Liver (tissue), 9 donors: ENCODE results near the gene CWH43. TPM values are rescaled to one million over a fixed set of nuclear protein-coding genes. Genes with fewer than 3 reads are reported as not detected.

ENCODE experiments used
- DNase-seq: peaks from one replicate; pipeline ENCODE4 v3.0.0-alpha.2; 2017; ENCODE audit warnings: low spot score
- H3K27ac ChIP-seq, 2 donors: one replicate each; pipeline ENCODE4 v1.7.0; 2013; ENCODE audit warnings: inconsistent platforms in 2 of 2, low read length in 2 of 2, control low read depth in 1 of 2, low read depth in 1 of 2, mild to moderate bottlenecking in 1 of 2
- H3K27me3 ChIP-seq, 4 donors: one replicate each; pipeline versions ENCODE4 v1.6.1 to v1.7.0; 2013; ENCODE audit warnings: low read length in 3 of 4, inconsistent platforms in 1 of 4, mild to moderate bottlenecking in 1 of 4, moderate library complexity in 1 of 4; ENCODE audit not compliant: control insufficient read depth in 4 of 4, insufficient read depth in 4 of 4
- H3K36me3 ChIP-seq, 4 donors: one replicate each; pipeline versions ENCODE4 v1.6.1 to v1.7.0; 2013; ENCODE audit warnings: low read length in 3 of 4, mild to moderate bottlenecking in 3 of 4, low read depth in 1 of 4, moderate library complexity in 1 of 4; ENCODE audit not compliant: control insufficient read depth in 4 of 4, insufficient read depth in 3 of 4
- H3K4me1 ChIP-seq, 4 donors: one replicate each; pipeline versions ENCODE4 v1.6.1 to v1.7.0; 2013; ENCODE audit warnings: low read length in 3 of 4, mild to moderate bottlenecking in 3 of 4, moderate library complexity in 1 of 4; ENCODE audit not compliant: control insufficient read depth in 4 of 4, insufficient read depth in 4 of 4
- H3K4me3 ChIP-seq, 3 donors: one replicate each; pipeline versions ENCODE4 v1.6.1 to v1.7.0; 2013; ENCODE audit warnings: low read length in 3 of 3, control low read depth in 1 of 3, low read depth in 1 of 3, mild to moderate bottlenecking in 1 of 3
- H3K9ac ChIP-seq, 2 donors: one replicate each; pipeline ENCODE4 v1.7.0; 2013; ENCODE audit warnings: low read length in 2 of 2, mild to moderate bottlenecking in 2 of 2, moderate library complexity in 2 of 2, control low read depth in 1 of 2, low read depth in 1 of 2
- H3K9me3 ChIP-seq, 4 donors: one replicate each; pipeline versions ENCODE4 v1.6.1 to v1.7.0; 2013; ENCODE audit warnings: low read length in 3 of 4; ENCODE audit not compliant: control insufficient read depth in 4 of 4
- ATF3 ChIP-seq: IDR thresholded peaks from 2 replicates; pipeline ENCODE4 v1.6.1; 2016; ENCODE audit warnings: antibody characterized with exemption
- EGR1 ChIP-seq, 2 donors: IDR thresholded peaks; 2 replicates each; pipeline ENCODE4 v1.6.1; 2016 to 2018; ENCODE audit warnings: antibody characterized with exemption in 2 of 2, low read depth in 2 of 2
- FOXA1 ChIP-seq: IDR thresholded peaks from 2 replicates; pipeline ENCODE4 v1.6.1; 2016; ENCODE audit warnings: antibody characterized with exemption
- GABPA ChIP-seq, 2 donors: IDR thresholded peaks in 1 of 2; conservative IDR thresholded peaks in 1 of 2; 2 replicates each; pipeline ENCODE4 v1.6.1; 2016; ENCODE audit warnings: antibody characterized with exemption in 2 of 2, mild to moderate bottlenecking in 1 of 2, moderate library complexity in 1 of 2
- HNF4A ChIP-seq, 2 donors: conservative IDR thresholded peaks; 2 replicates each; pipeline ENCODE4 v1.6.1; 2016; ENCODE audit warnings: antibody characterized with exemption in 2 of 2, mild to moderate bottlenecking in 2 of 2
- HNF4G ChIP-seq: IDR thresholded peaks from 2 replicates; pipeline ENCODE4 v1.6.1; 2016; ENCODE audit warnings: antibody characterized with exemption
- JUND ChIP-seq, 2 donors: IDR thresholded peaks; 2 replicates each; pipeline ENCODE4 v1.6.1; 2016; ENCODE audit warnings: antibody characterized with exemption in 2 of 2
- MAX ChIP-seq: IDR thresholded peaks from 2 replicates; pipeline ENCODE4 v1.6.1; 2016; ENCODE audit warnings: antibody characterized with exemption
- NR2F2 ChIP-seq: IDR thresholded peaks from 2 replicates; pipeline ENCODE4 v1.6.1; 2016; ENCODE audit warnings: antibody characterized with exemption
- RAD21 ChIP-seq, 2 donors: IDR thresholded peaks; 2 replicates each; pipeline ENCODE4 v1.6.1; 2016; ENCODE audit warnings: antibody characterized with exemption in 2 of 2, mild to moderate bottlenecking in 2 of 2
- RXRA ChIP-seq, 2 donors: IDR thresholded peaks; 2 replicates each; pipeline ENCODE4 v1.6.1; 2017 to 2018; ENCODE audit warnings: antibody characterized with exemption in 2 of 2, mild to moderate bottlenecking in 1 of 2
- SP1 ChIP-seq: IDR thresholded peaks from 2 replicates; pipeline ENCODE4 v1.6.1; 2018; ENCODE audit warnings: antibody characterized with exemption, mild to moderate bottlenecking
- TAF1 ChIP-seq: conservative IDR thresholded peaks from 2 replicates; pipeline ENCODE4 v1.6.1; 2016; ENCODE audit warnings: antibody characterized with exemption, mild to moderate bottlenecking
- YY1 ChIP-seq: IDR thresholded peaks from 2 replicates; pipeline ENCODE4 v1.6.1; 2016; ENCODE audit warnings: antibody characterized with exemption, mild to moderate bottlenecking
- WGBS: extraction: QIAGEN DNeasy Blood & Tissue Kit; methylation state at CpG from one replicate; pipeline ENCODE4 v1.1.7; 2013; 5-methylcytosine and 5-hydroxymethylcytosine counted together
- polyA plus RNA-seq, 2 donors: library from polyadenylated mRNA; stranded (reverse) in 1 of 2; unstranded in 1 of 2; fragments of 200-250 nt in 1 of 2; fragments of >200 nt in 1 of 2; fragmentation: Nextera tagmentation in 1 of 2; extraction: Ambion mirVana in 1 of 2; gene quantifications; one replicate each; pipeline versions ENCODE4 v1.2.1 to v1.2.3, GENCODE V29; 2013 to 2015
- total RNA-seq, 2 donors: library from RNA; depleted of rRNA; stranded (reverse); fragments of >200 nt; gene quantifications; one replicate each; pipeline ENCODE4 v1.2.3, GENCODE V29; 2014
- TF ChIP-seq, protein P1 (sequence below): fragments of 150-350 bp; IDR thresholded peaks from 2 replicates; pipeline ENCODE4 v1.5.1; 2017; ENCODE audit warnings: improper control_type of control experiment, low read depth, low read length; ENCODE audit not compliant: missing input control
- TF ChIP-seq, protein P2 (sequence below): IDR thresholded peaks from 2 replicates; pipeline ENCODE4 v1.6.1; 2016; ENCODE audit warnings: antibody characterized with exemption
- donor health status: healthy.
- donor health status: healthy.
- donor health status: healthy.
- donor health status: healthy.
- donor health status: healthy.

CWH43 gene
- total and polyA plus RNA-seq, 4 donors = 0.08 to 0.13 (median 0.10) TPM; not detected in 1

- WGBS = 72% methylated on average over 6 of the region's 6 CpGs
- no peak overlapping the region for H3K9ac ChIP-seq
- H3K4me3 ChIP-seq = no peak overlapping the region
- TF ChIP-seq RAD21 (IDR thresholded peaks at IDR 0.05) = peak in 1 of 2 donors; percentile 46
- TF ChIP-seq, protein P1, sequence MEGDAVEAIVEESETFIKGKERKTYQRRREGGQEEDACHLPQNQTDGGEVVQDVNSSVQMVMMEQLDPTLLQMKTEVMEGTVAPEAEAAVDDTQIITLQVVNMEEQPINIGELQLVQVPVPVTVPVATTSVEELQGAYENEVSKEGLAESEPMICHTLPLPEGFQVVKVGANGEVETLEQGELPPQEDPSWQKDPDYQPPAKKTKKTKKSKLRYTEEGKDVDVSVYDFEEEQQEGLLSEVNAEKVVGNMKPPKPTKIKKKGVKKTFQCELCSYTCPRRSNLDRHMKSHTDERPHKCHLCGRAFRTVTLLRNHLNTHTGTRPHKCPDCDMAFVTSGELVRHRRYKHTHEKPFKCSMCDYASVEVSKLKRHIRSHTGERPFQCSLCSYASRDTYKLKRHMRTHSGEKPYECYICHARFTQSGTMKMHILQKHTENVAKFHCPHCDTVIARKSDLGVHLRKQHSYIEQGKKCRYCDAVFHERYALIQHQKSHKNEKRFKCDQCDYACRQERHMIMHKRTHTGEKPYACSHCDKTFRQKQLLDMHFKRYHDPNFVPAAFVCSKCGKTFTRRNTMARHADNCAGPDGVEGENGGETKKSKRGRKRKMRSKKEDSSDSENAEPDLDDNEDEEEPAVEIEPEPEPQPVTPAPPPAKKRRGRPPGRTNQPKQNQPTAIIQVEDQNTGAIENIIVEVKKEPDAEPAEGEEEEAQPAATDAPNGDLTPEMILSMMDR = peak; percentile 26
- TF ChIP-seq HNF4G = no peak
- peak; percentile 43 for DNase-seq
- no peak overlapping the region for H3K27ac ChIP-seq
- H3K36me3 ChIP-seq = no peaks in the 10 kb centered on the region
- no peaks in the 10 kb centered on the region for H3K4me1 ChIP-seq
- H3K27me3 ChIP-seq = no peaks in the 10 kb centered on the region
- H3K9me3 ChIP-seq = no peaks in the 10 kb centered on the region
Measured at GRCh38 chr4:48944756-48945241, 41.3 kb upstream of the CWH43 start.

DNA sequence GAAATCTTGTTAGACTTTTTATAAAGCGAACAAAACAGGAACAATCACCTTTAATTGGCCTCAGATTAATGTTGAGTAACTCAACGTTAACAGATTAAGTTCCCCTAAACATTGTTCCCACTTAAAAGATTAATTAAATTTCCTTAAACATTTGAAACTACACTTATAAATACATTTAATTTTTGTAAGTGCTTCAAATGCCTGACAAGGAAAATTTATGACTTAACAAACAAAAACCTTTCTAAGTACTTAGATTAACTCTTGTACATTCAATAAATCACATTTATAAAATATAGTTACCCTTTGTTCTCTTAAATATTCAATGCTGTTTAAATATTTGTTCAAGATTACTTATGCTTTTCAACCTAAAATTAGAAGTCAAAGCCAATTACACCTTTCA, 40.1 kb upstream of the CWH43 start:
- no peaks in the 10 kb centered on the region for H3K4me1 ChIP-seq
- WGBS = 79% methylated on average over 2 of the region's 2 CpGs
- TF ChIP-seq YY1 (no peak), JUND (IDR thresholded peaks at IDR 0.05) (no peak)
- TF ChIP-seq, protein P2, sequence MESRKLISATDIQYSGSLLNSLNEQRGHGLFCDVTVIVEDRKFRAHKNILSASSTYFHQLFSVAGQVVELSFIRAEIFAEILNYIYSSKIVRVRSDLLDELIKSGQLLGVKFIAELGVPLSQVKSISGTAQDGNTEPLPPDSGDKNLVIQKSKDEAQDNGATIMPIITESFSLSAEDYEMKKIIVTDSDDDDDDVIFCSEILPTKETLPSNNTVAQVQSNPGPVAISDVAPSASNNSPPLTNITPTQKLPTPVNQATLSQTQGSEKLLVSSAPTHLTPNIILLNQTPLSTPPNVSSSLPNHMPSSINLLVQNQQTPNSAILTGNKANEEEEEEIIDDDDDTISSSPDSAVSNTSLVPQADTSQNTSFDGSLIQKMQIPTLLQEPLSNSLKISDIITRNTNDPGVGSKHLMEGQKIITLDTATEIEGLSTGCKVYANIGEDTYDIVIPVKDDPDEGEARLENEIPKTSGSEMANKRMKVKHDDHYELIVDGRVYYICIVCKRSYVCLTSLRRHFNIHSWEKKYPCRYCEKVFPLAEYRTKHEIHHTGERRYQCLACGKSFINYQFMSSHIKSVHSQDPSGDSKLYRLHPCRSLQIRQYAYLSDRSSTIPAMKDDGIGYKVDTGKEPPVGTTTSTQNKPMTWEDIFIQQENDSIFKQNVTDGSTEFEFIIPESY = no peak
- TF ChIP-seq, protein P1 = no peak
- no peak for DNase-seq
- H3K9me3 ChIP-seq = no peaks in the 10 kb centered on the region
- H3K9ac ChIP-seq = no peak overlapping the region
- H3K36me3 ChIP-seq = no peaks in the 10 kb centered on the region
- no peak overlapping the region for H3K27ac ChIP-seq
- H3K27me3 ChIP-seq = no peaks in the 10 kb centered on the region
- no peak overlapping the region for H3K4me3 ChIP-seq

DNA sequence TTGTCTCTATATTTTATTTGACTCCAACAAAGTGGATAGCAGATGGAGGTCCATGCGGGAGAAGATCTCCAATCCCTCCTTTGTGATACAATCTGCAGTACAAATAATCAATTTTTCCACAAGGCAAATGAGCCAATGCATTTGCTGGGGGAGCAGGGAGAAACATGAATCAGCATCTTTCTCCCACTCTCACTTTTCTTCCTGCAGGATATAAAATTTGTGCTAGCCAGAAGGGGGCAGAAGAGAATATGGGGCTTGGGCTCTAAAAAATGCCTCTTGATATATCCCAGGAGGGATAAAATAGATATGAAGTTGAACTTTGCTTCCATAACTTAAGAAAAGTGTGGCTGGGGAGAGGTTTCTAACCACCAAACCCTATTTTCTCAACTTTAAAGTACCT, 38.3 kb upstream of the CWH43 start:
- no peak overlapping the region for H3K4me3 ChIP-seq
- H3K9me3 ChIP-seq = peaks cover 0 to 2% (median 0%) of the 10 kb centered on the region in 4 donors
- WGBS = 89% methylated on average over 1 of the region's 1 CpG
- H3K9ac ChIP-seq = no peak overlapping the region
- H3K36me3 ChIP-seq = no peaks in the 10 kb centered on the region
- DNase-seq = no peak
- no peaks in the 10 kb centered on the region for H3K27me3 ChIP-seq
- H3K4me1 ChIP-seq = no peaks in the 10 kb centered on the region
- no peak overlapping the region for H3K27ac ChIP-seq
- TF ChIP-seq RXRA (IDR thresholded peaks at IDR 0.05) = no peak
- TF ChIP-seq, protein P2 = no peak
- no peak for TF ChIP-seq FOXA1
- no peak for TF ChIP-seq MAX
- TF ChIP-seq GABPA (IDR thresholded peaks at IDR 0.05 in 1 of 2, conservative IDR thresholded peaks at IDR 0.05 in 1 of 2) = no peak
- TF ChIP-seq ATF3 = no peak
- no peak for TF ChIP-seq HNF4G
- no peak for TF ChIP-seq YY1
- no peak for TF ChIP-seq TAF1
- no peak for TF ChIP-seq SP1
- TF ChIP-seq, protein P1 = no peak
- no peak for TF ChIP-seq RAD21 (IDR thresholded peaks at IDR 0.05)
- TF ChIP-seq EGR1 (IDR thresholded peaks at IDR 0.05; ENCODE audit: low read depth in 2 of 2) = no peak
- no peak for TF ChIP-seq NR2F2
- TF ChIP-seq JUND (IDR thresholded peaks at IDR 0.05) = no peak
- no peak for TF ChIP-seq HNF4A (conservative IDR thresholded peaks at IDR 0.05)
